Measurements from ENCODE around the gene MS4A18.
"Not testable (repeated sequence)": the region's sequence is repeated elsewhere in the genome, so short reads cannot be mapped to it uniquely, and the experiment has no call there.

MS4A18 gene

DNA sequence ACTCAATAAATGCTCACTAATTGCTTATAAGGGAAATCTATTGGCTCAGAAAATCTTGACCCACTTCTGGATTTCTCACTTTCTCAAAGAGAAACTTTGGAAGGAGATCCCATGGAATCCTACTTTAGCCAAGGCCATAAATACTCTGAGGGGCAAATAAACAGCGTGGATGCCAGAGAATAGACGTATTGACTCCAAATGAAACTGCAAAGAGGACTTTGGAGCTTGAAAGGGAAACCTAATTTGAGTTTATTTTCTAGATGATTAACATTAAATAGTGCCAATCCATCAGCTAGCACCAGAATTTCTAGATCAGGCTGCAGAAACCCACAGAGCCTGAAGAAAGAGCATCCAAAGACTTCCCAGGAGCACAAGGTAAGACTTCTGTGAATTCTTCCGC is at the start of gene MS4A18:
MS4A18 (plus strand) TSS at position 301 of the 400 bp plus-strand sequence.
- DNase-seq: no peak

DNA sequence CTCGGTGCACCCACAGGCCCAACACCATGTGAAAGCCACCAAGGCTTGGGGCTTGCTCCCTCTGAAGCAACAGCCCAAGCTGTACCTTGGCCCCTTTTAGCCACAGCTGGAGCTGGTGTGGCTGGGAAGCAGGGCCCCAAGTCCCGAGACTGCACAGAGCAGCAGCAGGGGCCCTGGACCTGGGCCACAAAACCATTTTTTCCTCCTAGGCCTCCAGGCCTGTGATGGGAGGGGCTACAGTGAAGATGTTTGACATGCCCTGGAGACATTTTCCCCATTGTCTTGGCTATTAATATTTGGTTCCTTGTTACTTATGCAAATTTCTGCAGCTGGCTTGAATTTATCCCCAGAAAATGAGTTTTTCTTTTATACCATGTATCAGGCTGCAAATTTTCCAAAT is 46.3 kb upstream of the MS4A18 start:
- DNase-seq: not testable (repeated sequence)

DNA sequence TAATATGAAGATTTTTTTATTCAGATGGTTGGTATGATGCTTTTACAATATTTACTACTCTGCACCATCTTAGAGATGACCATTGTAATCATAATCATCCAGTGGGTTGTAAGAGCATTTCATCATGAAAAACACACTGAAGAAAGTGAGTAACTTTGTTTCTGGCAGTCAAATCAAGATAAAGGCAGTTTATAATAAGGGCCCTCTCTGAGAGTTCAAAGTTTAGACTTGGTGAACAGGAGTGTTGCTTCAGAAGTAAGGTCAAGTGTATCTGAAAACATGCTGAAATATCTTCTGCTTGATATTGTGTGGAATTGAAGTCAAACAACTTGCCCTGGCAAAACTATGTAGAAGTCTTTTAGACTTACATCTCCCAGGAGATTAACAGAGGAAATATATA is 44.6 kb upstream of the MS4A18 start:
- DNase-seq: no peak

DNA sequence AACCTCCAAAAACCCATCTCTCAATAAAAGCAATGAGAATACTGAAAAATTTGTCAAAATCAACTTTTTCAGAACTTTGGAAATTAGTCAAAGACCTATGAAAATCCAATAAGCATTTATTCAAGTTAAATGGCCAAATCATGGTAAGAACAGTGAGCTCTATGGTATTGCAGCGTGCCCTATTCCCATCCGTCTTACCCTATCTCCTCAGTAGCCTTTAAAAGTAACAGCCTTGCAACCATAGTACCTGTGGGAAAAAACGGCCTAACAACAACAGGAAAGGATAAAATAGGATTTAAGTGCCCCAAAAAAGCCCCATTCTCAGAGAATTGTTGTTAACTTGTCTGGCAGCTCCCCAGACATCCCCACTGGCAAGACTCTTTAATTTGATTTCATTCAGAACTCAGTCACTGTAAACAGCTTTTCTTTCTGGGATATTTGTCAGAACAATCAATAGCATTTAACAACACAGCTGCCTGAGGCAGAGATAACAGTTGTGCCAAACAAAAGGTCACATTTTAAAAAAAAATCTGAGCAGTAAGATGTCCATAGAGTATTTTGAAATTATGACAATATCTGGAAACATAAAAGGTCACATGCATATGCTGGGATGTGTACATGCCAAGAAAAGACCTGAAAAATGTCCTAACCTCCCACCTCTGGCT is 43.9 kb upstream of the MS4A18 start:
- no peak for DNase-seq

DNA sequence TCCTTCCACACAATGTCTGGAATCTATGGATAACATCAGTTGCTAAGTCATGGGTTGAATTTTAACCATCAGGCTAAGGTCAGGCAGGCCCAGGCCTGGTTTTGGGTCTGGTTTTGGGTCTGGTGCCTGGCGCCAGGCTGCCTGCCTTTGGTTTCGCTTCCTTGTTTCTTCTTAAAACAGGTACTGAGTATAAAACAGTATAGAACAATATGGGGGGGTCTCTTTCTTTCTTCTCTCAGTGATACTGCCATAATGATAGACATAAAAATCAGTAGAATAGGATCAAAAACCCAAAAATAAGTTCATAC is 40.0 kb upstream of the MS4A18 start:
- DNase-seq: not testable (repeated sequence)

DNA sequence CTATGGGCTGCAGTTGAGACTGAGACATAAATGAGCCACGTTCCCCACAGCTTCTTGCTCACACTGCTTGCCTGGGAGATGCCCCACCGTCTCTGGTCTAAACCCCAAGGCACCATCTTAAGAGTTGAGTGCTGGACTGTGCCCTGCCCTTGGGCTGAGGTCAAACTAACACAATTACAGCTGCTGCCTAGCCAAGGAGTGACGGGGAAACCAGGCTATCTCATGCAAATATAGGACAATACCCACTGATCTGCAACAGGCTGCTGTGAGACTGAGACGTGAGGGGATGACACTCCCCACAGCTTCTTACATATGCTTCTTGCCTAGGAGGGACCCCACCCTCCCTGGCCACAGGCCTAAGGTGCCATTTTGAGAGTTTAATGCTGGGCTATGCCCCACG is 32.9 kb upstream of the MS4A18 start:
- no peak for DNase-seq

DNA sequence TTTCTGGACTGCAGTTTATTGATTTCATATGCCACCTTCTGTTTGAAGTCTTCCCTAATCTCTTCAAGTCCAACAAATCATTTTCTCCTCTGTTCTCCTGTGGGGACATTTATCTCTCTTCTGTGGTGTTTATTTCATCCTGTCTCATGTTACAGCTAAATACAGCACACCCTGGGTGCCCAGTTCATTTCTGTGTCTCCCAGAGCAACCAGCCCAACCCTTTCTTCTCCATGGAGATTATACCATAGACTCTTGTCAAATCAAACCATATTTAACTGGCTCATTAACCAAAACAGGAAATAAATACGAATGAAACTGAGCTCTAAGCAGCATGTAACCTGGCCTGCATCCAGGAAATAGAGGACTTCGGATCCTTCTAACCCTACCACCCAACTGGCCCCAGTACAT is 25.2 kb upstream of the MS4A18 start, which contains the start of gene MS4A8:
MS4A8 (plus strand) TSS at position 329 of the 408 bp plus-strand sequence. CDS start 1,249 bp downstream, outside the sequence.
- no peak for DNase-seq

DNA sequence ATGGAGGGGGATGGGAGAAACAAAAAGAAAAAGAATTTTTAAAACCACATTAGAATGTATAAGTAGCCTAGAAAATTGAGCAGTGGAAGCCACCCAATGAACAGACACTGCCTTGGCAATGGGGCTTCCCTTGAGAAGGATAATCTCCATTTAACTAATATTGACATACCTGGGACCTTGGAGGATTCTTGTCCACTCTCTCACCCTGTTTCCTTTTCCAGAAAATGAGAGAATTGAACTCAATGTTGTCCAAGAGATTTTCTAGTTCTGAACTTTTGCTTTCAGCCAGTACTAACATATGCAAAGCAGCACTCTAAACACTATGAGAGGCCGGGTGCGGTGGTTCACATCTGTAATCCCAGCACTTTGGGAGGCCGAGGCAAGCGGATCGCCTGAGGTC is 24.6 kb upstream of the MS4A18 start:
- no peak for DNase-seq

DNA sequence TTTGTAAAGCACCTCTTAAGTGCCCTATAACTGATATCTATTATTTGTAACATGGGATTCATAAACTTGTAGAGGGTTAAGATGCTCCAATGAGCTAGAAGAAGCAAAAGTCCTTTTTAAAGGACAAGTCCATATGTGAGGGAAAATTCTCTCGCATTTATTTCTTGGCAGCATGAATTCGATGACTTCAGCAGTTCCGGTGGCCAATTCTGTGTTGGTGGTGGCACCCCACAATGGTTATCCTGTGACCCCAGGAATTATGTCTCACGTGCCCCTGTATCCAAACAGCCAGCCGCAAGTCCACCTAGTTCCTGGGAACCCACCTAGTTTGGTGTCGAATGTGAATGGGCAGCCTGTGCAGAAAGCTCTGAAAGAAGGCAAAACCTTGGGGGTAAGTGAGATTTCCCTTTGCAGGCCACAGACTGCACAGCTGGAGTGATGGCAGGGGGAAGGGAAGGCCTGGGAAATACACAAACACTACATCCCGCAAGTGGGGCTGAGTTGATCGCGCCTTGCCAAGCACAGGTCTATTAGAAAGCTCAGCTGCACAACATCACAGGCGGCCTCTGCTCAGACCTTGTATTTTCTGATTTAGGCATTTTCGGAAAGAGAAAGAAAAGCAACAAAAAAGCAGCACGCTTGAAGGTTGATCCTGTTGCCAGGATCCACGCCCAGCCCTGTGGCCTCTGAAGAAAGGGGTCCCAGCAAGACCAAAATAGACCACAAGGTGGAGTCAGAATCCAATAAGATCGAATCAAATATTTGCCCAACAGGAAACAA is 23.6 kb upstream of the MS4A18 start:
- DNase-seq: peak; percentile 21

DNA sequence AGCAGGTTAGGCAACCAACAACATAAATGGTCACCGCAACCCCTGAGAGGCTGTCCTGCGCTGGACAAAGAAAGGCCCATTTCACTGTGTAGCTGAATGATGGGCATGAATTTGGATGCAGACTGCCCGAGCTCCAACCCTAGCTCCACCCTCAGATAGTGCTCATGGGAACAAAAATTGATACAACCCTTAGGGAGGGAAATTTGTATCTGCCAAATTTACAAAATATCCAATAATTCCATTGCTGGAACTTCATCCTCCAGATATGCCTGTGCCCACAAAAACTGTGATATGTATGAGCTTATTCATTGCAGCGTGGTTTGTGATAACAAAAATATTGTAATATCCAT is 23.1 kb upstream of the MS4A18 start:
- no peak for DNase-seq

DNA sequence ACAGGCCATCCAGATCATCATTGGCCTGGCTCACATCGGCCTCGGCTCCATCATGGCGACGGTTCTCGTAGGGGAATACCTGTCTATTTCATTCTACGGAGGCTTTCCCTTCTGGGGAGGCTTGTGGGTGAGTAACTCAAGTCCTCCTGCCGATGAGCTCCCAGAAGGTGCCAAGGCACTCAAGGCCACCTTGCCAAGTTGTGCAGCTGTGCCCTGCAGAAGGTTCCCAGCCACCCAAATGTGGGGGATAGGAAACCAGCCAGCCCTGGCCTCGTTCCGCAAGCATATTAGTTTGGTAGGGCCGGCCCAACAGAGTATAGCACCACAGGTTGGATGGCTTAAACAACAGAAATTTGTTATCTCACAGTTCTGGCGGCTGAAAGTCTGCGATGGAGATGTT is 21.1 kb upstream of the MS4A18 start:
- DNase-seq: no peak

DNA sequence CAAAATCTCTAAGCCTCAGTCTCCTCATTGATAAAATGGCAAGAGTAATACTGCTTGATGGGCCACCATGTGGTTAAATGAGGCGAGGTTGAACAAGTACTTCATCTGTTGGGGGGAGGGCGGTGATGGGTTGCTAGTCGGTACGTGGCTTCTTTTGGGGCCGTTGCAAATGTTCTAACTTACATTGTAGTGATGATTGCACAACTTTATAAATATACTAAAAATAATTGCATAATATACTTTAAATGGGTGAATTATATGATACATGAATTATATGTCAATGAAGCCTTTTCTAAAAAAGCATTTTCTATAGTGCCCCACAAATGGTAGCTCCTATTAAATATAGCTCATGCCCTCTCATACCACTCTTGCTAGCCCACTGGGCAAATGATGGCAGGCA is 18.6 kb upstream of the MS4A18 start:
- DNase-seq: no peak

DNA sequence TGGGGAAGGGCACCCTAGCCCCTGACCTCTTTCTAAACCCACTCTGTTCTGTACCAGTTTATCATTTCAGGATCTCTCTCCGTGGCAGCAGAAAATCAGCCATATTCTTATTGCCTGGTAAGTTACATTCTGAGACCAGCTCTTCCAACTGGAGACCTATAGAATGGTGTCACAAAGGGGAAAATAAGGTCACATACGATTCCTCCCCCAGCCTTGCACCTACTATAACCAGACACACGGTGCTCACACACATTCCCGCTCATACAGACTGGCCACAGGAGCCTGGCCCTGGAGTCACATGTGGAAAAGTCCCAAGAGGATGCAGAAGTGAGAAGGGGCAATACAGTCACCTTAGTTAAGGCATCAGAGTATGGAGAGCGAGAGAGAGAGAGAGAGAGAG is 17.6 kb upstream of the MS4A18 start:
- DNase-seq: no peak

DNA sequence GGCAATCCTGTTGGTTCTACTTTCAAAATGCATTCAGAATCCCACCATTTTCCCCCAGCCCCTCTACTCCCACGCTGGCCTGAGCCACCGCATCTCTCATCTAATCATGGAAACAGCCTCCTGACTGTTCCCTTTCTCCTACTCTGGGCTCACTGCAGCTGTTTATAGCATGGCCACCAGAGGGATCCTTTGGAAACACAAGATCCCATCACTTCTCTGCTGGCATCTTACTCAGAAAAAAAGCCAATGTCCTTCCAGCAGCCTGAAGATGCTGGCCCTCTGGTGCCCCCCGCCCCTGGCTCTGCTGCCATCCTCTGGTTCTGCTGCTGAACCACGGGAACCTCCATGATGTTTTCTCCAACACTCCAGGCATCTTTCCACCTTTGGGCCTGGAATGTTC is 14.0 kb upstream of the MS4A18 start:
- DNase-seq: no peak

DNA sequence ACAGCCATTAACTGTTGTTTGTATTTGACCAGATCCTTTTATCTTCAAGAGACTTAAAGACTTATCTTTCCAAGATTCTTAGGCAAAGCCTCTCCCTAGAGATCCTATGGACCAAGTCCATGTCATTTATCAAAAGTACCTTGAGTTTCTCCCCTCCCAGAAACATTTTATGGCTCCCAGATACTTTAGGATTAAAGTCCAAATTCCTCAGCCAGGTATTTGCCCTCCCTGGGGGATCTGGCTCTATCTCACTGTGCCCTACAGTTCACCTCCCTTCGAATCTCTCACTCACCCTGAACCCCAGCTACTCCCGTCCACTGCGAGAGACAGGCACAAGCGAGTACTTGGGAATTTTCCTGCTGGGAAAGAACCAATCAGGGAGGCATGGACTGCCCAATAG is 13.2 kb upstream of the MS4A18 start:
- no peak for DNase-seq

DNA sequence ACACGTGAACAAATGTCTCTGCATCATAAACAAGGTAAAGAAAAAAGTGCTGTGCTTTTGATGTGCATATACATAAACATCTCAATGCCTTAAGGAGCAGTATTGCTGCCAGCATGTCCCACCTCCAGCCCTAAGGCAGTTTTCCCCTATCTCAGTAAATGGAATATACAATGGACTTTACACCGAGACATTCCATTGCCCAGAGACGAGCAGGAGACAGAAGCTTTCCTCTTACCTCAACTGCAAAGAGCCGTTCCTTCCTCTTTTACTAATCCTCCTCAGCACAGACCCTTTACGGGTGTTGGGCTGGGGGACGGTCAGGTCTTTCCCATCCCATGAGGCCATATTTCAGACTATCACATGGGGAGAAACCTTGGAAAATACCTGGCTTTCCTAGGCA is 11.1 kb upstream of the MS4A18 start:
- DNase-seq: not testable (repeated sequence)

DNA sequence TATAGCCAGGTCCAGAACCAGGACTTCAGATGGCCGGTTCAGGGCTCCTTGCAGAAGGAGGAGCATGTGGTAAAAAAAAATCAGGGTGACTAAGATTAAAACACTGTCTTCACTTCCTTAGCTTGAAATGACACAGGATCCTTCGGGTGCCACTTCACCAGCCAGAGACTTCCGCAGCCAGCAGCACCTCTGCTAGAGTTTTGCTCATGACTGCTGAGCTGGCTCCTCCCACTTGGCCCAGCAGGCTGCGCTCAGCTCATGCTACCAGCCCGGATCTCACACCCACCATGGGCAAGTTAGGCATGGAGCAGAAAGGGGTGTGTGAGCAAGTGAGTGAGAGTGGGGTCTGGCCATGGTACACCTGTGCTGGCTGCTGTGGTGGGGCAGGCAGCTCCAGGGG is 6.6 kb upstream of the MS4A18 start:
- DNase-seq: peak; percentile 60

DNA sequence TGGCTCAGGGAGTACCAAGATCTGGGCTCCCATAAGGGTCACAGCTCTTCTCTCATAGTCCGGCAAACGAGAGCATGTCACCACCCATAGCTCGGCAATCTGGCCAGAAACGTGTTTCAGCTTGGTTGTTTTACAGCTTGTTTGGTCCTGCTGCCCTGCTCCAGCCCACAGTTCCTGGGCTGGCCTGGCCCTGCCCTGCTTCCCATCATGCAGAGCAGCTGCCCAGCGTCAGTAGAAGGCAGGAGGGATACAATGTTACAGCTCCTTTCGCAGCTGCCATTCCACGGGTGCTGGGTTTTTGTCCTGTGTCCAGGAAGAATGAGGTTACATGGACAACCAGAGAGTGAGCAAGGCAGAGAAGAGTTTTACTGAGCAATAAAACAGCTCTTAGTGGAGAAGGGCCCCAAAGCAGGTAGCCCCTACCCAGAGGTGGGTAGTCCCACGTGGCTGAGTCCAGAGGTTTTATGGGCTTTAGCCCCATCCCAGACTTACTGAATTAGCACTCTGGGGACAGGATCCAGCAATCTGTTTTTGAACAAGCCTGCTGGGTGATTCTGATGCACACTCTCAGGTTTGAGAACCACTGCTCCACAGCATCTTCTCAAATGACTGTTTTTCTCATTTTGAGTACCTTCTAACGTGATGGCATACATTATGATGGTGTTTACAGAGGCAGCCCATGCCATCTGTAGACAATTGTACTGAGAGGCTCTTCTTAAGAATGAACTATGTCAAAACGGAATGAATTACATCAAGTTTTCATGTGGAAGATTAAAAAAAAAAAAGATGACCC is 5.8 kb upstream of the MS4A18 start:
- peak; percentile 51 for DNase-seq

DNA sequence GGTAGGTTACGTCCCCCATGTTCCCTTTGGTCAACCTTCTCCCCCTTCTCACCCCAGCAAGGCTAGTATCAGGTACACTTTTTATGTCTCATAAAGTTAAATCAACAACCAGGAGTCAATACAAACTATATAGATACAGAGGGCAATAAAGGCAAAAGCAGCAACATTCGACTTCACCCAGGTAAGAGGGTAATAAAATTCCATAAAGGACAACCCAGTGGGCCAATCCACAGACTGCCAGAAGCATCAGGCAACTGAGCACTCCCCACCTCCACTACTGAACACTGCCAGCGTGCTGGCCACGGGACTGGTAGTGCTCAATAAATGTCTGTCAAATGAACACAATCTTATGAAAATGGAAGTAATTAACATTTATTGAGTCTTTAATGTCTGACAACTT is 5.1 kb upstream of the MS4A18 start:
- DNase-seq: no peak

DNA sequence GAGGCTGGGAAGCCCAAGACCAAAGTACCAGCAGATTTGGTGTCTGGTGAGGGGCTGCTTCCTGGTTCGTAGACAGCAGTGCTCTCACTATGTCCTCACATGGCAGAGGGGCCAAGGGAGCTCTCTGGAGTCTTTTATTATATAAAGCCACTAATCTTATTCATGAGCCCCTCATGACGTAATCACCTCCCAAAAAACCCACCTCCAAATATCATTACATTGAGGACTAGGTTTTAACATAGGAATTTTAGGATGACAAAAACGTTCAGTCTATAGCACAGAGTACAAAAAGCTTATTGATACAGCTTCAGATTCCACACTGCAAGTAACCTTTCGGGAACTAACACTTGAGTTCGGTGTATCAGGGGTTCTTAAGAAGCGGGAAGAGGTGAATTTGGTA is 4.1 kb upstream of the MS4A18 start:
- no peak for DNase-seq

DNA sequence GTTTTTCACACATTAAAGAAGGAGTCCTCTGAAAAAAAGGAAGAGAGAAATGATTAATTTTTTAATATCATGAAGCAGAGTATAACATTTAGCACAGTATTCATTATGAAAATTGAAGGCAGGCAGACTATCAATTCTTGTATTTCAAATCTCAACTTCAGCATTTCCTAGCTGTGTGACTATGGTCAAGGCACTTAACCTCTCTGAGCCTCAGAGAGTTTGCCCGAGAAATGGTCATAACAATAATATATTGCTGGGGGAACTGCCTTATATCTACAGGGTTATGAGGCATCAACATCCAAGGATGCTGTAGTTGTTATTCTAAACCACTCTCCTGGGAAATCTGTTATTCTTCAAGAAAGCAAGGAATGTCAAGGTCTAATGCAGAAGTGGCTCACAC is 1.1 kb downstream of the MS4A18 start:
- no peak for DNase-seq

DNA sequence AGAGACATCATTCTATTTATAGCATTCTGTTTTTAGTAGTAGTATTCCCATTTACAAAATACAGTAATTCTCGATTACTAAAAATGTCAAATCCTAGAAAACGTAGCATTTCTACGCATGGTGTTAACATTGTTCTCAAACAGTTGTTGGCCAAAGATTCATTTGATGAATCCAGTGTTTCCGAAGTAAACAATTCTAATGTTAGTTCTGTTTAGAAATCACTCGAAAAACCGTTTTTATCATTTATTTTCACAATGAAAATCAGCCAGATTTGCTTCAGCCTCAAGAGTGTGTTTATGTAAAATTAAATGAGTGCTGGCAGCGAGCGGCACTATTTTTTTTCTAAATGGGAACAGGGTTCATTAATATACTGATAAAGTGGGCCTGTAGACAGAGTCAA is 7.1 kb downstream of the MS4A18 start:
- DNase-seq: no peak

DNA sequence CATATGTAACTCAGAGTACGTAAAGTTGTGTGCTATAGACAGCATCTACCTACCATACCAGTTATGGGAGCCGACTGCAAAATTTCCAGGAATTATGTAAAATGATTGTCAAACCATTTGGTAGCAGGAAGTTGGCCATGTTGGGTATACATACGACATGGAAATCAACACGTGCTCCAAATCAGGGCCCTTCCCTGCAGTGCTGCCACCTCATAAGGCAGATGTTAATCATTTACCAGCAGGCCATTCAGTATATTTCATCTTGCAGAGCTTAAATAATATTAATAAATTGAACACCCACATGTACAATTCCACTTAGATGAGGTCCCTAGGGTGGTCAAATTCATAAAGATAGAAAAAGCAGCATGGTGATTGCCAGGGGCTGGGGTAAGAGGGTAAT is 9.8 kb downstream of the MS4A18 start:
- no peak for DNase-seq

DNA sequence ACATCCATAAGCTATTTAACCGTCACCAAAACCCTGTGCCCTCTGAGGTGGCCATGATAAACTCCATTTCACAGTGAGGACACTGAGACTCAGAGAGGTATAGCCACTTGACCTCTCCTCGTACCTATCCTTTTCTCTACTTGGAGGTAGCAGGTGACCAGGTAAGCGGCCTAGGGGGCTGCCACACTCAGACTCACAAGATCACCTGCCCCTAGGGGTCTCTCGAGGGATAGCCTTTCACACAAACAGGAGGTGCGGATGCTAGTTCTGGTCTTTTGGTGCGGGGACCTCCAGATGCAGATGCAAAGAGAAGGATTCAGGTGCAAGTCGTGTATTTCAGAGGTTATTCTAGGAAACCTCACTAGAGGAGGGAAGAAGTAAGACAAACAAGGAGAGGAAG is 14.6 kb downstream of the MS4A18 start:
- no peak for DNase-seq
